SK-N-MC (cell line): Measurements from ENCODE around the gene KLF3.

Experiments used
- EZH2 ChIP-seq: fragments of 200-600 bp; sonication (generic); IDR thresholded peaks from one replicate; pipeline ENCODE4 v1.6.1; 2017; ENCODE audit warnings: antibody characterized with exemption
- FOXP2 ChIP-seq: optimal IDR thresholded peaks from 2 replicates; pipeline ENCODE3; 2011; ENCODE audit warnings: mild to moderate bottlenecking, moderate library complexity; ENCODE audit not compliant: insufficient read depth; ENCODE audit errors: extremely low read length, control extremely low read depth
- POLR2AphosphoS5 ChIP-seq: IDR thresholded peaks from 2 replicates; pipeline ENCODE4 v1.6.1; 2012; ENCODE audit warnings: mild to moderate bottlenecking, low read depth, low read length, borderline replicate concordance

DNA sequence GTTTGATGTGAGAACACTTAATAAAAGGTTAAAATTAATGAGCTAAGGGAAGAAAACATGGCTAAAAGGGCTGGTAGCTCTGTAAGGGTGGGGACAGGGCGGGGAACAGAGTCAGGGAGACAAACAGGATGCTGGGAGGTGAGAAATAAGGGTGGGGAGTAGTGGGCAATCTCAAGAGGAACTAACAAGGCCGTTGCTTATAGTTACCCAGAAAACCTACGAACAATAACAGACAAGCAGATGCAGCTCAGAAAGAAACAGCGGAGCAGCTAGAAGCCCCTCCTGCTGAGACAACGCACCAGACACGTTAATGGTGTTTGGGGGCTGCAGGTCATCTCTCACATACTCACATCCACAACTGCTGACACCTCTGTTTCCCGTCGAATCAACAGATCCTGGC is 9.7 kb upstream of the KLF3 start:
- TF ChIP-seq EZH2 (no peak), POLR2AphosphoS5 (no peak), FOXP2 (no peak)
